Measurements from ENCODE around the gene ATP2A3. TPM values are rescaled to one million over a fixed set of nuclear protein-coding genes. Genes with fewer than 3 reads are reported as not detected.

The ATP2A3 gene
- total RNA-seq, 6 experiments from 2014 or later, result 0.05 to 0.12 (median 0.08) TPM

DNA sequence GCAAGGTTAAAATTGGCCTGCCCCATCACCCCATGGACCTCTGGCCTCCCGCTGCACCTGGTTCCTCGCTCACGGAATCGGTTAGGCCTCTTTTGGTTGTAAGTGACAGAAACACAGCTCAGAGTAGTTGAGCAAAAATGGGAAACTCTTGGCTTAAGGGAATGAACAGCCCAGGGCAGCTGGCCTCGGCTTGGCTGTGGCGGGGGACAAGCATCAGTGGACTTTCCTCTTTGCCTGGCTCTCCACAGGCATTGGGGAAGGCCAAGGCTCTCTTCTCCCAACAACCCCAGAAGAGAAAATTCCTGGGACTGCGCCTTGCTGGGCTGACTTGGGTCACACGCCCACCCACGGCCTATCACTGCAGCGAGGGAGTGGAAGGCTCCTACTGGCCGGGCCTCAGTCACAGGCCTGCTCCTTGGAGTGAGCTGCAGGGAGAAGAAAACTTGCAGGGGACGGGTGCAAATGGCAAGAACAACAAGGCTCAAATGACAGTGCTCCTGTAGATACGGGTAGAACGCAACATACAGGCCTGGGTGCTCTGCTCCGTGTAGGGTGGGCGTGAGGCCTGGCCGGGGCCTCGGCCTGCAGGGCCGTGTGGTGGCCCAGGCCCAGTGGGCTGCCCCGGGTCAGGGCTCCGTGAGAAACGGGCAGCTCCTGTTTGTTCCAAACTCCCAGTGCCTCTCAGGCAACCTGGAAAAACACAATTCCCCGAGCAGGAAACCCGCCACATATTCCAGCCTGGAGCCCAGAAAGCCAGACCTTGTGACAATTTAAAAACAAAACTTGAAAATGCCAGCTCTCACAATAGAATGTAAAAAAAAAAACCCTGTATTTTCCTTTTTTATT, 25.0 kb upstream of the ATP2A3 start:
- Mint-ChIP-seq H3K27me3 (ENCODE audit: insufficient read depth) (peaks cover 10% of the 10 kb centered on the region; the same call in 1 of the 2 replicates), H3K9me3 (no peaks in the 10 kb centered on the region), H3K36me3 (ENCODE audit: low read depth) (no peaks in the 10 kb centered on the region), H3K27ac (no peak overlapping the region), H3K4me3 (no peak overlapping the region), H3K4me1 (ENCODE audit: low read depth) (no peaks in the 10 kb centered on the region)
- DNase-seq, result no peak
- TF ChIP-seq CTCF (IDR thresholded peaks at IDR 0.05), result no peak

GRCh38 chr17:3988297-3989040, 24.2 kb upstream of the ATP2A3 start:
- Mint-ChIP-seq H3K27ac (no peak overlapping the region), H3K27me3 (ENCODE audit: insufficient read depth) (peaks cover 10% of the 10 kb centered on the region; the same call in 1 of the 2 replicates)

DNA sequence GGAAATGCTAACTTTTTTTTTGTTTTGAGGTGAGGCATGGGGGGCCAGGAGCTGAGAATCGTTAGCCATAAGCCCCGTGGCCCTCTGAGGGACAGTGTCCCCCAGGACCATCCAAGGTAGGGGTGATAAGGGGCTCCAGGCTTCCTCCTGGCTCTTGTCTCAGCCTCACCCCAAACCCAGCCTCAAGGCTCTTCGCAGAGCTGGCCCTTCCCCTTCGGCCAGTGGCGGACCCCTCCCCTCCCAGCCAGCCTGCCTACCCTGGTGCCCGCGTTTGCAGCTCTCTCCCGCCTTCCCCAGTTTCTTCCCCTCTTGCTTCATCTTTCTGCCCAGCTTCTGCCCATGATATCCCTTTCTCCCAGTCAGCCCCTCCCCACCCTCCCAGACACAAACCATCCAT, 22.7 kb upstream of the ATP2A3 start:
- H3K4me1 Mint-ChIP-seq (ENCODE audit: low read depth), result peaks cover 6% of the 10 kb centered on the region
- H3K27me3 Mint-ChIP-seq (ENCODE audit: insufficient read depth), result peaks cover 10% of the 10 kb centered on the region; the same call in 1 of the 2 replicates
- no peaks in the 10 kb centered on the region for H3K36me3 Mint-ChIP-seq (ENCODE audit: low read depth)
- H3K4me3 Mint-ChIP-seq, result no peak overlapping the region
- TF ChIP-seq CTCF (IDR thresholded peaks at IDR 0.05), result no peak
- no peak overlapping the region for H3K27ac Mint-ChIP-seq
- no peak for DNase-seq
- H3K9me3 Mint-ChIP-seq, result no peaks in the 10 kb centered on the region

More at GRCh38 chr17:3988297-3989040, 24.2 kb upstream of the ATP2A3 start:
- H3K4me1 Mint-ChIP-seq (ENCODE audit: low read depth), result peaks cover 5% of the 10 kb centered on the region
- no peaks in the 10 kb centered on the region for H3K9me3 Mint-ChIP-seq
- no peaks in the 10 kb centered on the region for H3K36me3 Mint-ChIP-seq (ENCODE audit: low read depth)
- DNase-seq, result no peak
- H3K4me3 Mint-ChIP-seq, result no peak overlapping the region
- no peak for TF ChIP-seq CTCF (IDR thresholded peaks at IDR 0.05)

DNA sequence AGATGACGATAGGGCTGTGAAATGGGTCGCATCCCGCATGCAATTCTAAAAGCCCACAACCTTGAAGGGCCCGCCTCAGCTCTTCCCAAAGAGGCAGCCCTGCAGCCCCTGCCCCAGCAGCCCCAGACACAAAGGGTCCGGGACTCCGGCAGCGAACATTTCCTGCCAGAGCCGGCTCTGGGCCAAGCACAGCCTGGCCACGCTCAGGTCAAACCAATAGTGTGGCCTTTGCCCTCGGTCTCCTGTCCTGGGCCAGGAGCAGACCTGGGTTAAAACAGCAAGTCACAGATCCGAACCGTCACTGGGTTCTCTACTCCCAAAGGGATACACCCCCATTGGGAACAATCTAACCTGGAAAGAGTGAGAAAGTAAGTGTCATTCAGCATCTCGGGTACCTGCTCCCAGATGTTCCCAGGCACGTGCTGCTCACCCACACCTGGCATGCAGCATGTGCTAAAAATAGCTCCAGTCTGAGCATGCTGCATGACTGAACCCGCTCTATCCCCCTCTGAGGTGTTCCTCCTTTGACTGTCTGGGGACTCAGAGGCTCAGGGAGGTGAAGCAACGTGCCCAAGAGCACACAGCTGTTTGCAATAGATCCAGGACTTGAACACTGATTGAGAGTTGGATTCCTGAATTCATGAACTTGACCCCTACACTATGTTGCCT, 22.2 kb upstream of the ATP2A3 start:
- H3K4me3 Mint-ChIP-seq, result no peak overlapping the region
- H3K27me3 Mint-ChIP-seq (ENCODE audit: insufficient read depth), result peaks cover 12% of the 10 kb centered on the region; the same call in 1 of the 2 replicates
- no peaks in the 10 kb centered on the region for H3K9me3 Mint-ChIP-seq
- TF ChIP-seq CTCF (IDR thresholded peaks at IDR 0.05), result no peak
- no peak overlapping the region for H3K27ac Mint-ChIP-seq
- no peaks in the 10 kb centered on the region for H3K36me3 Mint-ChIP-seq (ENCODE audit: low read depth)
- DNase-seq, result no peak
- peaks cover 6% of the 10 kb centered on the region for H3K4me1 Mint-ChIP-seq (ENCODE audit: low read depth)

GRCh38 chr17:3985846-3986245, 21.6 kb upstream of the ATP2A3 start:
- Mint-ChIP-seq H3K27ac (no peak overlapping the region), H3K27me3 (ENCODE audit: insufficient read depth) (peaks cover 11% of the 10 kb centered on the region; the same call in 1 of the 2 replicates), H3K9me3 (no peaks in the 10 kb centered on the region), H3K36me3 (ENCODE audit: low read depth) (no peaks in the 10 kb centered on the region), H3K4me3 (no peak overlapping the region), H3K4me1 (ENCODE audit: low read depth) (peaks cover 6% of the 10 kb centered on the region)
- no peak for TF ChIP-seq CTCF (IDR thresholded peaks at IDR 0.05)
- no peak for DNase-seq

All from HFFc6 (cell line).